Ramos (cell line): ENCODE results near the gene CHSY1.

Experiments
- in situ Hi-C: fragments of 300-500 bp; cut with MboI; formaldehyde crosslinking; loops from one replicate; pipeline ENCODE4 v1.14.3; 2022; ENCODE audit warnings: low sequenced_read_pairs; ENCODE audit not compliant: unreplicated experiment

Gene CHSY1

GRCh38 chr15:101159936-101160815 lies 91.7 kb downstream of the CHSY1 start:
- in situ Hi-C loops: no loop called here

- in situ Hi-C loops: no loop called here
Observed at GRCh38 chr15:101159096-101159935, 92.5 kb downstream of the CHSY1 start.

- in situ Hi-C loops: no loop called here
Observed at GRCh38 chr15:101158166-101159095, 93.4 kb downstream of the CHSY1 start.

- in situ Hi-C loops: no loop called here
Observed at GRCh38 chr15:101157721-101158120, 94.1 kb downstream of the CHSY1 start.

GRCh38 chr15:101156509-101157159 lies 95.2 kb downstream of the CHSY1 start:
- in situ Hi-C loops: no loop called here

GRCh38 chr15:101156061-101156460 lies 95.8 kb downstream of the CHSY1 start:
- in situ Hi-C loops: no loop called here

GRCh38 chr15:101153801-101154656 lies 97.8 kb downstream of the CHSY1 start:
- in situ Hi-C loops: no loop called here

GRCh38 chr15:101152914-101153313 lies 98.9 kb downstream of the CHSY1 start:
- in situ Hi-C loops: no loop called here

GRCh38 chr15:101151288-101151687 lies 100.6 kb downstream of the CHSY1 start:
- in situ Hi-C loops: no loop called here

GRCh38 chr15:101150723-101151040 lies 101.2 kb downstream of the CHSY1 start:
- in situ Hi-C loops: no loop called here

GRCh38 chr15:101149864-101150722 lies 101.8 kb downstream of the CHSY1 start:
- in situ Hi-C loops: no loop called here

GRCh38 chr15:101148881-101149664 lies 102.8 kb downstream of the CHSY1 start:
- in situ Hi-C loops: no loop called here

- in situ Hi-C loops: no loop called here
Observed at GRCh38 chr15:101148166-101148880, 103.5 kb downstream of the CHSY1 start.

- in situ Hi-C loops: no loop called here
Observed at GRCh38 chr15:101147181-101147580, 104.7 kb downstream of the CHSY1 start.

GRCh38 chr15:101146118-101146702 lies 105.6 kb downstream of the CHSY1 start:
- in situ Hi-C loops: no loop called here

- in situ Hi-C loops: no loop called here
Observed at GRCh38 chr15:101145362-101145761, 106.5 kb downstream of the CHSY1 start.
